ENCODE measurements around the gene CPNE1. TPM values are rescaled to one million over a fixed set of nuclear protein-coding genes. Genes with fewer than 3 reads are reported as not detected.
"Not testable (repeated sequence)": the region's sequence is repeated elsewhere in the genome, so short reads cannot be mapped to it uniquely, and the experiment has no call there.

The CPNE1 gene
- total RNA-seq, 1 experiment from 2014 or later: 222 TPM

GRCh38 chr20:35709259-35709658 is 44.6 kb upstream of the CPNE1 start:
- Histone ChIP-seq H3K9me2 (replicated peaks; ENCODE audit: low read length) (no peaks in the 10 kb centered on the region), H3K4me2 (ENCODE audit: low read length) (no peak overlapping the region), H3K27ac (ENCODE audit: low read length) (no peak overlapping the region), H3K4me1 (ENCODE audit: insufficient read depth, low read length) (no peaks in the 10 kb centered on the region), H3K4me3 (ENCODE audit: low read length) (no peak overlapping the region), H4K20me1 (ENCODE audit: low read length) (peaks cover 51% of the 10 kb centered on the region), H3K9me3 (ENCODE audit: low read length) (no peaks in the 10 kb centered on the region), H3K36me3 (ENCODE audit: low read depth, low read length) (peaks cover 91% of the 10 kb centered on the region), H3K9ac (ENCODE audit: low read length) (no peak overlapping the region), H3F3A (ENCODE audit: low read length, unreplicated experiment) (peaks cover 58% of the 10 kb centered on the region), H2AFZ (ENCODE audit: low read length) (no peak overlapping the region), H3K79me2 (ENCODE audit: low read length) (peaks cover 52% of the 10 kb centered on the region), H3K27me3 (ENCODE audit: low read length) (no peaks in the 10 kb centered on the region)
- no TSS peak for BruUV-seq (replicated peaks)
- ChIA-PET CTCF (no interaction called here), POLR2A (ENCODE audit: unreplicated experiment) (no interaction called here)
- DNase-seq: no peak
- intact Hi-C loops (cut with micrococcal nuclease): no loop called here
- TF ChIP-seq CTCF (conservative IDR thresholded peaks at IDR 0.05; ENCODE audit: low read depth, low read length): no peak
- TF ChIP-seq EZH2 (IDR thresholded peaks at IDR 0.05; ENCODE audit: low read length, unreplicated experiment): no peak
- ATAC-seq: no peak

- Histone ChIP-seq H3K27ac (ENCODE audit: low read length) (no peak overlapping the region), H3K79me2 (ENCODE audit: low read length) (peaks cover 50% of the 10 kb centered on the region), H4K20me1 (ENCODE audit: low read length) (peaks cover 58% of the 10 kb centered on the region), H3K9me3 (ENCODE audit: low read length) (no peaks in the 10 kb centered on the region), H3K4me3 (ENCODE audit: low read length) (no peak overlapping the region), H2AFZ (ENCODE audit: low read length) (no peak overlapping the region), H3K4me2 (ENCODE audit: low read length) (no peak overlapping the region), H3K27me3 (ENCODE audit: low read length) (no peaks in the 10 kb centered on the region), H3F3A (ENCODE audit: low read length, unreplicated experiment) (peaks cover 62% of the 10 kb centered on the region), H3K4me1 (ENCODE audit: insufficient read depth, low read length) (no peaks in the 10 kb centered on the region), H3K36me3 (ENCODE audit: low read depth, low read length) (peaks cover 92% of the 10 kb centered on the region), H3K9me2 (replicated peaks; ENCODE audit: low read length) (no peaks in the 10 kb centered on the region), H3K9ac (ENCODE audit: low read length) (no peak overlapping the region)
- TF ChIP-seq CTCF (conservative IDR thresholded peaks at IDR 0.05; ENCODE audit: low read depth, low read length) (no peak), EZH2 (IDR thresholded peaks at IDR 0.05; ENCODE audit: low read length, unreplicated experiment) (no peak), EZH2phosphoT487 (IDR thresholded peaks at IDR 0.05; ENCODE audit: borderline replicate concordance, low read length) (no peak)
- ATAC-seq (no peak; the same call in 1 of the 2 replicates), DNase-seq (no peak)
- intact Hi-C loops (cut with micrococcal nuclease): no loop called here
- no TSS peak for BruUV-seq (replicated peaks)
- ChIA-PET CTCF (no interaction called here), POLR2A (ENCODE audit: unreplicated experiment) (interaction anchor here (0.6 kb wide), 1 partner anchor 9 kb away, joined by 6 read pairs; the partner anchor contains the start of genes NFS1 and ROMO1)
These were observed 43.8 kb upstream of the CPNE1 start for GRCh38 chr20:35708502-35708901.

- not testable (repeated sequence) for ATAC-seq
These were observed 42.2 kb upstream of the CPNE1 start for GRCh38 chr20:35706591-35707529.

GRCh38 chr20:35705894-35706293 is 41.2 kb upstream of the CPNE1 start:
- CTCF ChIA-PET; H3K4me3 ChIP-seq (ENCODE audit: low read length); POLR2A ChIA-PET (ENCODE audit: unreplicated experiment); H3K4me2 ChIP-seq (ENCODE audit: low read length); H2AFZ ChIP-seq (ENCODE audit: low read length); intact Hi-C loops (cut with micrococcal nuclease); H3K27me3 ChIP-seq (ENCODE audit: low read length); DNase-seq; ATAC-seq; BruUV-seq (replicated peaks); H3K9ac ChIP-seq (ENCODE audit: low read length); H3K9me3 ChIP-seq (ENCODE audit: low read length); H3K27ac ChIP-seq (ENCODE audit: low read length); H3K4me1 ChIP-seq (ENCODE audit: insufficient read depth, low read length); H3K9me2 ChIP-seq (replicated peaks; ENCODE audit: low read length): not testable (repeated sequence)
- peaks cover 44% of the 10 kb centered on the region for H3K79me2 ChIP-seq (ENCODE audit: low read length)
- H3F3A ChIP-seq (ENCODE audit: low read length, unreplicated experiment): peaks cover 59% of the 10 kb centered on the region
- H3K36me3 ChIP-seq (ENCODE audit: low read depth, low read length): peaks cover 83% of the 10 kb centered on the region
- H4K20me1 ChIP-seq (ENCODE audit: low read length): peaks cover 47% of the 10 kb centered on the region

More at GRCh38 chr20:35706591-35707529, 42.2 kb upstream of the CPNE1 start:
- H3K4me3 ChIP-seq (ENCODE audit: low read length); H3K9ac ChIP-seq (ENCODE audit: low read length); BruUV-seq (replicated peaks); H3K27me3 ChIP-seq (ENCODE audit: low read length); CTCF ChIA-PET; DNase-seq; H3K9me2 ChIP-seq (replicated peaks; ENCODE audit: low read length); H3K4me1 ChIP-seq (ENCODE audit: insufficient read depth, low read length); H3K27ac ChIP-seq (ENCODE audit: low read length); POLR2A ChIA-PET (ENCODE audit: unreplicated experiment); intact Hi-C loops (cut with micrococcal nuclease); H3K4me2 ChIP-seq (ENCODE audit: low read length); H2AFZ ChIP-seq (ENCODE audit: low read length); H3K9me3 ChIP-seq (ENCODE audit: low read length): not testable (repeated sequence)
- H4K20me1 ChIP-seq (ENCODE audit: low read length): peaks cover 57% of the 10 kb centered on the region
- peaks cover 93% of the 10 kb centered on the region for H3K36me3 ChIP-seq (ENCODE audit: low read depth, low read length)
- H3K79me2 ChIP-seq (ENCODE audit: low read length): peaks cover 50% of the 10 kb centered on the region
- peaks cover 68% of the 10 kb centered on the region for H3F3A ChIP-seq (ENCODE audit: low read length, unreplicated experiment)
